Measurements from ENCODE around the gene MTA3.

- TF ChIP-seq SP1 (IDR thresholded peaks at IDR 0.05; ENCODE audit: low read depth, low read length) (no peak), CTCF (IDR thresholded peaks at IDR 0.05; ENCODE audit: control extremely low read depth in 1 of 3, insufficient read depth in 1 of 3, low read depth in 1 of 3, low read length in 3 of 3) (no peak), POLR2AphosphoS5 (IDR thresholded peaks at IDR 0.05; ENCODE audit: low read depth, low read length) (no peak), EZH2 (IDR thresholded peaks at IDR 0.05; ENCODE audit: low read depth, low read length, severe bottlenecking) (no peak)
Observed at GRCh38 chr2:42575458-42576064, 7.1 kb downstream of the MTA3 start.

All from H1 (cell line).